Measurements from ENCODE around the gene DUT. TPM values are rescaled to one million over a fixed set of nuclear protein-coding genes. Genes with fewer than 3 reads are reported as not detected.

DUT gene
- total and polyA plus RNA-seq, 4 experiments from 2014 or later = 127 to 178 (median 137) TPM

- H3K36me3 Mint-ChIP-seq = peaks cover 19 to 58% of the 10 kb centered on the region in 2 donors
- no peaks in the 10 kb centered on the region for H3K27me3 Mint-ChIP-seq
- H3K4me3 Mint-ChIP-seq = no peak overlapping the region
- no peak overlapping the region for H3K27ac Mint-ChIP-seq
- no peaks in the 10 kb centered on the region for H3K9me3 Mint-ChIP-seq
- Histone ChIP-seq H3K9me3 (ENCODE audit: control insufficient read depth in 1 of 2, low read length in 2 of 2) (no peaks in the 10 kb centered on the region), H3K27me3 (ENCODE audit: insufficient read depth, low read length) (no peaks in the 10 kb centered on the region), H3K36me3 (ENCODE audit: insufficient read depth, low read length) (peaks cover 22% of the 10 kb centered on the region), H3K4me3 (ENCODE audit: low read length in 2 of 2) (no peak overlapping the region), H3K27ac (ENCODE audit: low read depth, low read length) (no peak overlapping the region), H3K4me1 (ENCODE audit: insufficient read depth, low read length) (peaks cover 6% of the 10 kb centered on the region)
- intact Hi-C loops (cut with micrococcal nuclease) = loop anchor here (2.0 to 10.0 kb wide), 5 partner anchors 15 to 817 kb away; partner anchors contain the start of genes COPS2, EID1, MYEF2 and SECISBP2L
- no peak for DNase-seq
- peaks cover 11 to 19% (median 14%) of the 10 kb centered on the region in 4 donors for H3K4me1 Mint-ChIP-seq
- ChIA-PET CTCF (ENCODE audit: partially characterized antibody) (interaction anchor here (1.2 to 2.4 kb wide), 2 partner anchors 15 to 40 kb away, joined by 3 to 26 read pairs; no protein-coding TSS in a partner anchor), POLR2A (ENCODE audit: partially characterized antibody) (interaction anchor here (0.9 kb wide), 1 partner anchor 540 kb away, joined by 3 read pairs; the partner anchor contains the start of gene EID1)
Measured at GRCh38 chr15:48337607-48338006, 6.4 kb downstream of the DUT start.

GRCh38 chr15:48340111-48340510 lies 8.9 kb downstream of the DUT start:
- no peaks in the 10 kb centered on the region for H3K9me3 Mint-ChIP-seq
- peak overlapping the region in 4 of 7 donors; percentile 11 to 59 (median 42) for H3K27ac Mint-ChIP-seq
- H3K4me1 Mint-ChIP-seq = peaks cover 4 to 8% (median 5%) of the 10 kb centered on the region in 4 donors
- H3K36me3 Mint-ChIP-seq = peaks cover 15 to 59% of the 10 kb centered on the region in 2 donors
- H3K4me3 Mint-ChIP-seq = no peak overlapping the region
- ChIA-PET POLR2A (ENCODE audit: partially characterized antibody) (no interaction called here), CTCF (ENCODE audit: partially characterized antibody) (interaction anchor here (1.5 kb wide), 1 partner anchor 15 kb away, joined by 5 read pairs; no protein-coding TSS in a partner anchor)
- no peak overlapping the region for H3K27ac ChIP-seq (ENCODE audit: low read depth, low read length)
- intact Hi-C loops (cut with micrococcal nuclease) = no loop called here
- H3K4me3 ChIP-seq (ENCODE audit: low read length in 2 of 2) = no peak overlapping the region
- H3K36me3 ChIP-seq (ENCODE audit: insufficient read depth, low read length) = peaks cover 22% of the 10 kb centered on the region
- H3K27me3 Mint-ChIP-seq = no peaks in the 10 kb centered on the region
- H3K4me1 ChIP-seq (ENCODE audit: insufficient read depth, low read length) = no peaks in the 10 kb centered on the region
- H3K9me3 ChIP-seq (ENCODE audit: control insufficient read depth in 1 of 2, low read length in 2 of 2) = no peaks in the 10 kb centered on the region
- DNase-seq = no peak
- H3K27me3 ChIP-seq (ENCODE audit: insufficient read depth, low read length) = no peaks in the 10 kb centered on the region

- POLR2A ChIA-PET (ENCODE audit: partially characterized antibody) = no interaction called here
Measured at GRCh38 chr15:48343865-48344264, 12.6 kb downstream of the DUT start.

DNA sequence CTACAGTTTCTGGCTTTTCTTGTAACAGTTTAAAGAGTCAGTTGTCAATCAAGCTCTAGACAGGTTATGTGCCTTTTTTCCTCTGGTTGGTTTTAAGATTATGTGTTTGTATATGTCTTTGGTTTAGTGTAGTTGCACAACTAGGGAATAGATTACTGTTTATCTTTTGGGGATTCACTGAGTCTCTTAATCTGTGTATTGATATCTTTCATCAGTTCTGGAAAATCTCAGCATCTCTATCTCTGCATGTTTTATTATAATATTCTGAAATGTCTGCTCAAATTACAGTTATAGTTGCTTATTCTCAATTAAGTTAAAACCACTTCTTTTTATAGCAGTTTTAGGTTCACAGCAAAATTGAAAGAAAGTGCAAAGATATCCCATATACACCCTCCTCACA lies 14.3 kb downstream of the DUT start:
- Mint-ChIP-seq H3K27me3 (no peaks in the 10 kb centered on the region), H3K9me3 (no peaks in the 10 kb centered on the region), H3K36me3 (peaks cover 10 to 25% of the 10 kb centered on the region in 2 donors), H3K27ac (no peak overlapping the region), H3K4me1 (no peaks in the 10 kb centered on the region), H3K4me3 (no peak overlapping the region)
- H3K36me3 ChIP-seq (ENCODE audit: insufficient read depth, low read length) = peaks cover 5% of the 10 kb centered on the region
- H3K9me3 ChIP-seq (ENCODE audit: control insufficient read depth in 1 of 2, low read length in 2 of 2) = no peaks in the 10 kb centered on the region
- intact Hi-C loops (cut with micrococcal nuclease) = no loop called here
- H3K4me3 ChIP-seq (ENCODE audit: low read length in 2 of 2) = no peak overlapping the region
- no peak for DNase-seq
- H3K27ac ChIP-seq (ENCODE audit: low read depth, low read length) = no peak overlapping the region
- H3K4me1 ChIP-seq (ENCODE audit: insufficient read depth, low read length) = no peaks in the 10 kb centered on the region
- no peaks in the 10 kb centered on the region for H3K27me3 ChIP-seq (ENCODE audit: insufficient read depth, low read length)
- CTCF ChIA-PET (ENCODE audit: partially characterized antibody) = no interaction called here
- POLR2A ChIA-PET (ENCODE audit: partially characterized antibody) = interaction anchor here (1.2 kb wide), 1 partner anchor 13 kb away, joined by 3 read pairs; no protein-coding TSS in a partner anchor

More at GRCh38 chr15:48343865-48344264, 12.6 kb downstream of the DUT start:
- H3K36me3 Mint-ChIP-seq = peaks cover 10 to 34% of the 10 kb centered on the region in 2 donors
- Histone ChIP-seq H3K27ac (ENCODE audit: low read depth, low read length) (no peak overlapping the region), H3K4me3 (ENCODE audit: low read length in 2 of 2) (no peak overlapping the region), H3K4me1 (ENCODE audit: insufficient read depth, low read length) (no peaks in the 10 kb centered on the region), H3K36me3 (ENCODE audit: insufficient read depth, low read length) (peaks cover 5% of the 10 kb centered on the region), H3K27me3 (ENCODE audit: insufficient read depth, low read length) (no peaks in the 10 kb centered on the region), H3K9me3 (ENCODE audit: control insufficient read depth in 1 of 2, low read length in 2 of 2) (no peaks in the 10 kb centered on the region)
- H3K9me3 Mint-ChIP-seq = no peaks in the 10 kb centered on the region
- CTCF ChIA-PET (ENCODE audit: partially characterized antibody) = no interaction called here
- H3K4me3 Mint-ChIP-seq = no peak overlapping the region
- no peaks in the 10 kb centered on the region for H3K27me3 Mint-ChIP-seq
- H3K4me1 Mint-ChIP-seq = peaks cover 0 to 8% (median 4%) of the 10 kb centered on the region in 4 donors
- intact Hi-C loops (cut with micrococcal nuclease) = no loop called here
- H3K27ac Mint-ChIP-seq = peak overlapping the region in 1 of 7 donors; percentile 92
- no peak for DNase-seq

- no peaks in the 10 kb centered on the region for H3K4me1 ChIP-seq (ENCODE audit: insufficient read depth, low read length)
- no peaks in the 10 kb centered on the region for H3K9me3 Mint-ChIP-seq
- H3K27ac ChIP-seq (ENCODE audit: low read depth, low read length) = no peak overlapping the region
- H3K9me3 ChIP-seq (ENCODE audit: control insufficient read depth in 1 of 2, low read length in 2 of 2) = no peaks in the 10 kb centered on the region
- peak; percentile 42 to 55 (median 49) for DNase-seq
- H3K27ac Mint-ChIP-seq = no peak overlapping the region
- H3K4me3 ChIP-seq (ENCODE audit: low read length in 2 of 2) = no peak overlapping the region
- H3K27me3 Mint-ChIP-seq = peaks cover 3 to 7% of the 10 kb centered on the region in 2 donors
- peak overlapping the region in 2 of 8 donors; percentile 40 to 53 for H3K4me3 Mint-ChIP-seq
- peaks cover 0 to 5% (median 2%) of the 10 kb centered on the region in 4 donors for H3K4me1 Mint-ChIP-seq
- no peaks in the 10 kb centered on the region for H3K36me3 Mint-ChIP-seq
- no peaks in the 10 kb centered on the region for H3K27me3 ChIP-seq (ENCODE audit: insufficient read depth, low read length)
- ChIA-PET POLR2A (ENCODE audit: partially characterized antibody) (no interaction called here), CTCF (ENCODE audit: partially characterized antibody) (interaction anchor here (0.6 to 4.6 kb wide), 16 partner anchors 10 to 1157 kb away, joined by 3 to 26 read pairs (median 5); partner anchors contain the start of gene DUT)
- intact Hi-C loops (cut with micrococcal nuclease) = loop anchor here (2.0 to 10.0 kb wide), 3 partner anchors 16 to 638 kb away; partner anchors contain the start of gene SEMA6D
- no peaks in the 10 kb centered on the region for H3K36me3 ChIP-seq (ENCODE audit: insufficient read depth, low read length)
Measured at GRCh38 chr15:48352474-48353072, 21.3 kb downstream of the DUT start.

GRCh38 chr15:48354694-48355303 lies 23.6 kb downstream of the DUT start:
- CTCF ChIA-PET (ENCODE audit: partially characterized antibody) = interaction anchor here (0.9 to 4.6 kb wide), 4 partner anchors 13 to 20 kb away, joined by 3 to 26 read pairs (median 4); no protein-coding TSS in a partner anchor
- H3K27ac ChIP-seq (ENCODE audit: low read depth, low read length) = no peak overlapping the region

GRCh38 chr15:48355377-48355776 lies 24.1 kb downstream of the DUT start:
- no peak for DNase-seq
- peaks cover 3 to 8% of the 10 kb centered on the region in 2 donors for H3K27me3 Mint-ChIP-seq
- CTCF ChIA-PET (ENCODE audit: partially characterized antibody) = interaction anchor here (1.7 kb wide), 1 partner anchor 16 kb away, joined by 5 read pairs; no protein-coding TSS in a partner anchor

More at GRCh38 chr15:48354694-48355303, 23.6 kb downstream of the DUT start:
- no peaks in the 10 kb centered on the region for H3K27me3 ChIP-seq (ENCODE audit: insufficient read depth, low read length)
- Mint-ChIP-seq H3K36me3 (no peaks in the 10 kb centered on the region), H3K27ac (no peak overlapping the region), H3K9me3 (no peaks in the 10 kb centered on the region), H3K27me3 (peaks cover 3 to 8% of the 10 kb centered on the region in 2 donors), H3K4me3 (no peak overlapping the region), H3K4me1 (peaks cover 6 to 16% (median 8%) of the 10 kb centered on the region in 4 donors)
- intact Hi-C loops (cut with micrococcal nuclease) = loop anchor here (10.0 kb wide), 1 partner anchor 640 kb away; the partner anchor contains the start of gene SEMA6D
- no peak for DNase-seq
- H3K36me3 ChIP-seq (ENCODE audit: insufficient read depth, low read length) = no peaks in the 10 kb centered on the region
- H3K4me3 ChIP-seq (ENCODE audit: low read length in 2 of 2) = no peak overlapping the region
- H3K9me3 ChIP-seq (ENCODE audit: control insufficient read depth in 1 of 2, low read length in 2 of 2) = no peaks in the 10 kb centered on the region
- POLR2A ChIA-PET (ENCODE audit: partially characterized antibody) = no interaction called here
- H3K4me1 ChIP-seq (ENCODE audit: insufficient read depth, low read length) = no peaks in the 10 kb centered on the region

More at GRCh38 chr15:48355377-48355776, 24.1 kb downstream of the DUT start:
- H3K9me3 ChIP-seq (ENCODE audit: control insufficient read depth in 1 of 2, low read length in 2 of 2) = no peaks in the 10 kb centered on the region
- no peak overlapping the region for H3K4me3 ChIP-seq (ENCODE audit: low read length in 2 of 2)
- H3K27ac ChIP-seq (ENCODE audit: low read depth, low read length) = no peak overlapping the region
- intact Hi-C loops (cut with micrococcal nuclease) = loop anchor here (10.0 kb wide), 1 partner anchor 641 kb away; the partner anchor contains the start of gene SEMA6D
- Mint-ChIP-seq H3K36me3 (no peaks in the 10 kb centered on the region), H3K4me1 (peaks cover 6 to 16% (median 8%) of the 10 kb centered on the region in 4 donors), H3K4me3 (no peak overlapping the region), H3K9me3 (no peaks in the 10 kb centered on the region), H3K27ac (no peak overlapping the region)
- no peaks in the 10 kb centered on the region for H3K36me3 ChIP-seq (ENCODE audit: insufficient read depth, low read length)
- H3K4me1 ChIP-seq (ENCODE audit: insufficient read depth, low read length) = no peaks in the 10 kb centered on the region
- no peaks in the 10 kb centered on the region for H3K27me3 ChIP-seq (ENCODE audit: insufficient read depth, low read length)
- POLR2A ChIA-PET (ENCODE audit: partially characterized antibody) = no interaction called here
